Endometrium (tissue), 2 donors: ENCODE data around the gene SNTA1.
"Not testable (repeated sequence)": the region's sequence is repeated elsewhere in the genome, so short reads cannot be mapped to it uniquely, and the experiment has no call there.

Experiments
- FAIRE-seq: peaks from 2 replicates; lab custom pipeline; 2012; peaks lifted over from hg19 to GRCh38; lab: Jason Lieb, UNC
- donor health status: control.
- donor health status: control.

The SNTA1 gene

GRCh38 chr20:33393609-33394008, 50.0 kb downstream of the SNTA1 start:
- FAIRE-seq = no peak

- FAIRE-seq = peak; percentile 70
These were observed 51.7 kb downstream of the SNTA1 start for GRCh38 chr20:33391722-33392415.

GRCh38 chr20:33389326-33389725, 54.2 kb downstream of the SNTA1 start:
- not testable (repeated sequence) for FAIRE-seq

DNA sequence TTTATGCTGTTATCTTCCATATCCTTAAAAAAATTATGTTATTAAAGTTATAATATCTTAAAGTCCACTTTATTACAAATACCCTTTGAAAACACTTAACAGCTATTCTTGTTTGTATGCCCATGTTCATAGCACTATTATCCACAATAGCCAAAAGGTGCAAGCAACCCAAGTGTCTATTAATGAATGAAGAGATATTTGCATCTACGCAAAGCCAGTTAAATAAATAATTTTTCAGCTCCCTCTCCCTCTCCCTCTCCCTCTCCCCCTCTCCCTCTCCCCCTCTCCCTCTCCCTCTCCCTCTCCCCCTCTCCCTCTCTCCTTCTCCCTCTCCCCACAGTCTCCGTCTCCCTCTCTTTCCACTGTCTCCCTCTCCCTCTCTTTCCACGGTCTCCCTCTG, 55.3 kb downstream of the SNTA1 start:
- FAIRE-seq = no peak

- no peak for FAIRE-seq
These were observed 56.4 kb downstream of the SNTA1 start for GRCh38 chr20:33387177-33387576.

DNA sequence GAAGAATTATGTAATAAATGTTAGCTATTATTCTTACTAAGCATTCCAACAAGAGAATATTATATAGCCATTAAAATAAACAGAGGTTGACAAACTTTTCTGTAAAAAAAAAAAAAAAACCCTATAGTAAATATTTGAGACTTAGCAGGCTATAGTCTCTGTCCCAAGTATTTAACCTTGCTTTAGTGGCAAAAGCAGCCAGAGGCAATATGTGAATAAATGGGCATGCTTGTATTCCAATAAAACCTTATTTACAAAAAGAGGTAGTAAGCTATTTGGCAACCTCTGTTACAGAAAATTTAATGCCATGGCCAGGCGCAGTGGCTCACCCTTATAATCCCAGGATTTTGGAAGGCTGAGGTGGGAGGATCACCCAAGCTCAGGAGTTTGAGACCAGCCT, 56.9 kb downstream of the SNTA1 start:
- FAIRE-seq = no peak

- no peak for FAIRE-seq
These were observed 66.2 kb downstream of the SNTA1 start for GRCh38 chr20:33377366-33377765.

DNA sequence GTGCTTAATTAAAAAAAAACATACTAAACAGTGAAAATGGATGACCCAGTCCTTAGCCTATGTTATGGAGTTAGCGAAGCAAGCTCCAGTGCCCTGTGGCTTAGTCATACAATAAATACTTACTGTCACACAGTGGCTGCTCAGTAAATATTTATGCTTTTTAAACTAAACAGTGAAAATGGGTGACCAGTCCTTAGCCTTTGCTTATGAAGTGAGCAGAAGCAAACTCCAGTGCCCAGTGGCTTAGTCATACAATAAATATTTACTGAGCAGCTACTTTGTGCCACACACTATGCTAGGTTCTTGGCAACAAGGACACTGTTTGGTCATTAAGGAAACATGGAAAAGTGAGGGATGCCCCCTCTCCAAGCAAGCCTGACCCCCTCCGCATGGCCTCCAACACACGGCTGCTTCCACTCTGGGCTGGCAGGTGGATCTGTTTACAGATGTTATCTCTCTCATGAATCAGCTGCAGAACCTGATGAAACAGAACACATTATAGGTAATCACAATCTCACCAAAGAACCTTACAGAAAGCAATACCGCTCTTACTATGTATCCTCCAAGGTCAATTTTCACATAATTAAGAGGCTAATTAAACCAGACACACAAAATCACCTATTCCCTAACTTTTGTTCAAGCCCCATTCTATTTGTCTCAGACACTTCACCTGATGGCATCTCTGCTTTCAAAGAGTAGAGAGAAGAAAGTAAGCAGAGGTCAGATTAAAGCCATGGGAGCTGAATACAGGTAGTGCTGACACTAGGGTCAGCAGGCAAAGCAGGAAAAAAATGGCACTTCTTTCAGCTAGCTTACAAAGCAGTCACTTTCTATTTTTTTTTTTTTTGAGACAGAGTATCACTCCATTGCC, 69.6 kb downstream of the SNTA1 start:
- no peak for FAIRE-seq

GRCh38 chr20:33372993-33373441, 70.5 kb downstream of the SNTA1 start:
- no peak for FAIRE-seq

DNA sequence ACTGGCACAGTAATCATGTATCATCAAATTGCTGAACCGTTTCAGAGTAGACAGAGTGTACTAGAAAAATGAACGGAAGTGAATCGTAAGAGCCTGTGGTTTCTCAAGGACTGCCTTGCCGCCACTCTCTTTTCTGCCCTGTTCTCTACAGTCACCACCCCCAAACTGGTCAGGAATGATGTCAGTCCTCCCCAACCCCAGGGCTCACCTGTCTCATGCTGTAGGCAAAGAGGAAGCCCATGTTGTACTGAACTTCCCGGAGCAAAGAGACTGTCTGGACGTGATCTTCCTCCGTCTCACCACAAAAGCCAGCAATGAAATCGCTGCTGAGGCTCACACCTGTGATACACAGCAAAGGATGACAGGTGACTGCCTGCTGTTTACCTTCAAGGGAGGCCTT, 73.3 kb downstream of the SNTA1 start:
- FAIRE-seq = no peak

DNA sequence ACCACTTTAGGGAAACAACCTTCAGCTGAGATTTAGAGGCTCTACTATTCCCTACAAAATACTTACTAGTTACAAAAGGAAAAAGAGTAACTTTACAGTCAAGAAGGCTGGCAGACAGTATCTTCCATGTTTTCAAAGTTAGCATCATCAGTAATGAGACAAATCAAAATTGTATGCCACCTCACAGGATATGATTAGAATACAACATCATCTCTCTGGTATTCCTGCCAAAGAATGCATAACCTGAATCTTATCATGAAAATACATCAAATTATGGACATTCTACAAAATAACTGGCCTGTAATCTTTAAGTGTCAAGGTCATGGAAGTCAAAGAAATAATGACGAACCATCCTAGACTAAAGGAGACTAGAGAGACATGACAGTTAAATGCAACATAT, 80.7 kb downstream of the SNTA1 start:
- no peak for FAIRE-seq

GRCh38 chr20:33359399-33360261, 83.9 kb downstream of the SNTA1 start:
- FAIRE-seq = no peak
